Stimulated activated CD8-positive, alpha-beta memory T cell treated with anti-CD3 and anti-CD28 coated beads, Interleukin-2, amount 100 ng/mL, for 48 hours (primary cell): ENCODE measurements around the gene SGPL1.

Experiments
- DNase-seq, 2 donors: peaks; one replicate each; pipeline ENCODE4 v3.0.0-alpha.2; 2020; ENCODE audit warnings: low read depth in 2 of 2

Gene SGPL1

GRCh38 chr10:70921285-70921684, 105.5 kb downstream of the SGPL1 start:
- DNase-seq = no peak

DNA sequence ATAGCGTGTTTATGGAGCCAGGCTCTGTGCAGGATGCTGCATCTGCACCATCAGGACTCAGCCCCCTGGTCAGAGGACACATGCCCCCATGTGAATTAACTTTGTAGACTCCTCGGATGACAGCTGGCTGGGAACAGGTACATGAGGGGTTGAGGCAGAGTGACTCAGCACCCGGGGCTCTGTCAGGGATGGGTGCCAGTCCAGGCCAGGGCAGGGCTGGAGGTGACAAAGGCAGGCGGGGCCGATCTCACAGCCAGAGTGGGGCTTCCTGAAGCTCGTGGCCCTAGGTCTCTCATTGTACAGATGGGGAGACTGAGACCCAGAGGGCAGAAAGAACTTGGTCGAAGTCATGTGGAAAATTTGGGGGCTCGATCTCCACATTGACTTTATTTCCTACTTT, 107.9 kb downstream of the SGPL1 start:
- no peak for DNase-seq

- DNase-seq = peak; percentile 29 to 43
Measured at GRCh38 chr10:70925377-70926225, 109.9 kb downstream of the SGPL1 start.

- DNase-seq = no peak
Measured at GRCh38 chr10:70926226-70927000, 110.7 kb downstream of the SGPL1 start.

GRCh38 chr10:70927189-70927943, 111.6 kb downstream of the SGPL1 start:
- DNase-seq = no peak

DNA sequence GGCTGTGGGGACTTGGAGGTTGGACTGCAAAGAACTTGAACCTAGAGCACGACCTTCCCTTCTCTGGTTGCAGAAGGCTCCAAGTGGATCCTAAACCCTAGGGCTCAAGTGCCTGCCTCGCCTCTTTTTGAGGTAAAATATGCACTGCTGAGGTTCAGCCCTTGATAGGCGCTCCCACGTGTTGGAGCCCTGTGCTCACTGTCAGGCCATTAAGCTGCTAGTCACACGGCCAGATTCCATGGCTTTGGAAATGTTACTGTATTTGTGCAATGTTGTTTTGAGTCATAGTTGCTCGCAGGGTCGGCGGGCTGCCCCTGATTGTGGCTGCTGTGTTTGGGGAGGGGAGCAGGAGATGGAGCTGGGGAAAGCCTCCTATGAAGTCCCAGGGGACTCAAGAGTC, 112.4 kb downstream of the SGPL1 start:
- DNase-seq = no peak

GRCh38 chr10:70930263-70931000, 114.7 kb downstream of the SGPL1 start:
- no peak for DNase-seq
